ENCODE data around the gene SH3BGRL3. TPM values are rescaled to one million over a fixed set of nuclear protein-coding genes. Genes with fewer than 3 reads are reported as not detected.

SH3BGRL3 gene
- total RNA-seq, 4 donors from 2014 or later: 52.7 to 81.7 (median 59.8) TPM

DNA sequence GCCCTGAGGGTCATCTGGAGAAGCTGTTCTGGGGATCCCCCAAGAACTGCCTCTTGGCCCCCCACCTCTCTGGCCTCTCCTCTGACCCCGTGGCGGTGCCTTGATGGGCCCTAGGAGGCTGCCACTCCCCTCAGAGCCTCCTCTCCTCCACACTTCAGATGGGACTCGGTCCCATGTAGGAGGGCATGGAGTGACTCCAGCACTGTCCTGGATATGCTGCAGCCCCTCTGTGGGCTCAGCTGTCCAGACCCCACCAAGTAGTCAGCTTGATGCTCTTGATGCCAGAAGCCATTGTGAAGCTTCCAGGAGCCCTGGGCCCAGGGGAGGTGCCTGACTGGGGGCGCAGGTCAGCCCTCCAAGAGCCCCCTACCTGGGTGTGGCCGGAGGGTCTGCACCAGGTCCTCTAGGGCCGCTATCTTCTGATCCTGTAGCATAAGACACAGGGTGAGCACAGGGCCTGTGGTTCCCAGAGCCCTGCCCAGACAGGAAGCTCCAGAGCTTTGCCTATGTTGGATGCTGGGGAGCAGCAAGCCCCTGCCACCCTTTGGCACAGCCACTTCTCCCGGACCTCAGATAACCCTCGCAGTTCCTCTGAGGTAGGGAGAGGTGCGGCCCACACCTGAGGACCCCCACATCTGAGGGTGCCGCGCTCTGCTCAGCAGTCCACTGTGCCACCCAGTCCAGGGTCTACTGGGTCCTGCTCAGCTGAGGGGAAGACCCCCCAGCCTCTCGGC, 17.3 kb downstream of the SH3BGRL3 start:
- Histone ChIP-seq H3K36me3 (peaks cover 7 to 37% (median 16%) of the 10 kb centered on the region in 4 donors), H3K27me3 (no peaks in the 10 kb centered on the region), H3K9me3 (no peaks in the 10 kb centered on the region), H3K4me3 (no peak overlapping the region), H3K4me1 (peaks cover 0 to 4% (median 0%) of the 10 kb centered on the region in 4 donors), H3K27ac (replicated peaks in 1 of 4) (no peak overlapping the region)
- DNase-seq (ENCODE audit: extremely low spot score): no peak
- no peak for TF ChIP-seq POLR2AphosphoS5 (IDR thresholded peaks at IDR 0.05)
- TF ChIP-seq POLR2A (IDR thresholded peaks at IDR 0.05; ENCODE audit: low read depth): no peak
- TF ChIP-seq, protein P1, sequence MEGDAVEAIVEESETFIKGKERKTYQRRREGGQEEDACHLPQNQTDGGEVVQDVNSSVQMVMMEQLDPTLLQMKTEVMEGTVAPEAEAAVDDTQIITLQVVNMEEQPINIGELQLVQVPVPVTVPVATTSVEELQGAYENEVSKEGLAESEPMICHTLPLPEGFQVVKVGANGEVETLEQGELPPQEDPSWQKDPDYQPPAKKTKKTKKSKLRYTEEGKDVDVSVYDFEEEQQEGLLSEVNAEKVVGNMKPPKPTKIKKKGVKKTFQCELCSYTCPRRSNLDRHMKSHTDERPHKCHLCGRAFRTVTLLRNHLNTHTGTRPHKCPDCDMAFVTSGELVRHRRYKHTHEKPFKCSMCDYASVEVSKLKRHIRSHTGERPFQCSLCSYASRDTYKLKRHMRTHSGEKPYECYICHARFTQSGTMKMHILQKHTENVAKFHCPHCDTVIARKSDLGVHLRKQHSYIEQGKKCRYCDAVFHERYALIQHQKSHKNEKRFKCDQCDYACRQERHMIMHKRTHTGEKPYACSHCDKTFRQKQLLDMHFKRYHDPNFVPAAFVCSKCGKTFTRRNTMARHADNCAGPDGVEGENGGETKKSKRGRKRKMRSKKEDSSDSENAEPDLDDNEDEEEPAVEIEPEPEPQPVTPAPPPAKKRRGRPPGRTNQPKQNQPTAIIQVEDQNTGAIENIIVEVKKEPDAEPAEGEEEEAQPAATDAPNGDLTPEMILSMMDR (IDR thresholded peaks at IDR 0.05): no peak
- TF ChIP-seq EP300 (IDR thresholded peaks at IDR 0.05): no peak
- 85% methylated on average over 4 of the region's 12 CpGs for WGBS
- intact Hi-C loops (cut with DNase I): no loop called here

DNA sequence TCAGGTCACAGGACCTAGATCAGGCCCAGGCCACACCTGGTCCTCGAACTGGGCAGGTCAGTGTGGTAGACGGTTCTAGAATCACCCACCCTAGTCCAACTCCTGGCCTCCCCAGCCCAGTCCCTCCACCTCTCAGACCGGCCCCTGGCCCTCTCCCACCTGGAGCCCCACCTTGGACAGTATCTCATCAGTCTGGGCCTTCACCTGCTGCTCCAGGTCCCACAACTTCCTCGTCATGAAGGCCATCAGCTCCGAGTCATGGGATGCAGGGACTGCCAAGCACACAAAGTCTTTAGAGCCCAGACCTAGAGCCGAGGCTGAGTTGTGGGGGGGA, 17.9 kb downstream of the SH3BGRL3 start:
- WGBS: 82% methylated on average over 3 of the region's 6 CpGs
- no peaks in the 10 kb centered on the region for H3K27me3 ChIP-seq
- TF ChIP-seq, protein P1 (IDR thresholded peaks at IDR 0.05): no peak
- TF ChIP-seq POLR2AphosphoS5 (IDR thresholded peaks at IDR 0.05): no peak
- TF ChIP-seq POLR2A (IDR thresholded peaks at IDR 0.05; ENCODE audit: low read depth): no peak
- TF ChIP-seq EP300 (IDR thresholded peaks at IDR 0.05): no peak

DNA sequence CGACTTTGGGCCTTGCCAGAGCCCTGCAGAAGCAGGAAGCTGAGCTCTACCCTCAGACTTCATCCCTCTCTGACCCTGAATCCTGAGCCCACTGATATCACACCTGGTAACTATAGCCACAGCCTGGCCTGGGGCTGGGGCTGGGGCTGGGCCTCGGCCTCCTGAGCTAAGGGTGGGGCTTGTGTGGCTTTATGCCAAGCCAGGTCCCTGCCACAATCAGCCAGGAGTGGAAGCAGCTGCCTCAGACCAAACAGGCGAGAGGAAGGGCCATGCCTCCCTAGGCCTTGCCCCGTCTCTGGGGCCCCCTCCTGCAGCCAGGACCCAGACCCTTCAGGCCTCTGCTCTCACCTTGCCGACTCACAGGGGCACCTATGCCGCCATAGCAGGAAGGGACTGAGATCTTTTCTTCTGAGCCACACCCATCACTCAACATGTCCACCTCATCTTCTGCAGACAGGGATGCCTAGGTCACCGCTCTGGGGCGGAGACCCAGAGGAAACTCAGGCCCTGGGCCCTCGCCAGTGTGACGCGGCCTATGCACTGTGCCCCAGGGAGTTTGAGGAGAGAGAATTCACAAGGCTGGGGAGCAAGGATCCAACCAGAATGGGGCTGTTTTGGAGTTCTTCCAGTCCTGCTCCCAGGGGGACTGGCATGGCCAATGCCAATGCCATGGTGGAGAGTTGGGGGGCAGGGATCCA, 20.8 kb downstream of the SH3BGRL3 start:
- Histone ChIP-seq H3K27ac (replicated peaks in 1 of 4) (no peak overlapping the region), H3K27me3 (no peaks in the 10 kb centered on the region), H3K4me1 (peaks cover 2 to 9% (median 3%) of the 10 kb centered on the region in 4 donors), H3K4me3 (no peak overlapping the region), H3K36me3 (peaks cover 7 to 28% (median 16%) of the 10 kb centered on the region in 4 donors), H3K9me3 (no peaks in the 10 kb centered on the region)
- no peak for TF ChIP-seq EP300 (IDR thresholded peaks at IDR 0.05)
- TF ChIP-seq, protein P1 (IDR thresholded peaks at IDR 0.05): no peak
- no peak for TF ChIP-seq POLR2A (IDR thresholded peaks at IDR 0.05; ENCODE audit: low read depth)
- no peak for TF ChIP-seq POLR2AphosphoS5 (IDR thresholded peaks at IDR 0.05)
- intact Hi-C loops (cut with DNase I): no loop called here
- DNase-seq (ENCODE audit: extremely low spot score): no peak
- WGBS: 79% methylated on average over 6 of the region's 11 CpGs

More for the DNA sequence above, 17.9 kb downstream of the SH3BGRL3 start:
- Histone ChIP-seq H3K9me3 (no peaks in the 10 kb centered on the region), H3K36me3 (peaks cover 7 to 37% (median 16%) of the 10 kb centered on the region in 4 donors), H3K4me1 (peaks cover 0 to 5% (median 0%) of the 10 kb centered on the region in 4 donors), H3K27ac (replicated peaks in 1 of 4) (no peak overlapping the region), H3K4me3 (no peak overlapping the region)
- intact Hi-C loops (cut with DNase I): no loop called here
- no peak for DNase-seq (ENCODE audit: extremely low spot score)

DNA sequence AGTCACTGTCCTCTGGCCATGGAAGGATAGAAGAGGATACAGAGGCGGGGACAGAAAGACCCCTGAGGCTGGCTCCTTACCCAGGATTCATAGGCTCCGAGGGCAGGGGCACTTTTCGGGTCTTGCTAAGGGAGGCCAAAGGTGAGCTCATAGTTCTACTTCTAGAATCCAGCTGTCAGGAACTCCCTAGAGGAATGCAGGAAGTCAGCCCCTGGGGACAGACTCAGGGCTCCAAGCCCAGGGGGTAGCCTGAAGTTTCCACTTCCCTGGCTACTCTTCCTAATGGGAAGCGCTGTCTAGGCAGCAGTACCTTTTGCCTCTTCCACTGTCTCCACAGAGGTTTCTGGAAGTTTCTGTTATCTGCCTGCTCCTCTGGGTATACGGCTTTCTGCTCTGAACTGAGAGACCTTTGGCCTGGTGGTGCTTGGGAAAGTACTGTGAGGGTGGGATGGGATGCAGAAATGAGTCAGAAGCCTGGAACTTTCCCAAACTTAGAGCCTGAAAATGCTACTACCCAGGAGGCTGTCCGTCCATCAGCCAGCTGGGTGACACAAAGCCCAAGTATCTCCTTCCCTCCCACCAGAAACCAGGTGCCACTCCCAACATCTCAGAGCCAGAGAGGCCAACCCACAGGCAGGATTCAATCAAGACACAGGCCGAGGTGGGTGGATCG, 23.0 kb downstream of the SH3BGRL3 start:
- Histone ChIP-seq H3K27ac (replicated peaks in 1 of 4) (no peak overlapping the region), H3K4me1 (peaks cover 8 to 25% (median 14%) of the 10 kb centered on the region in 4 donors), H3K4me3 (no peak overlapping the region), H3K36me3 (peaks cover 0 to 10% (median 8%) of the 10 kb centered on the region in 4 donors), H3K27me3 (no peaks in the 10 kb centered on the region), H3K9me3 (no peaks in the 10 kb centered on the region)
- intact Hi-C loops (cut with DNase I): no loop called here
- 69% methylated on average over 6 of the region's 8 CpGs for WGBS
- no peak for DNase-seq (ENCODE audit: extremely low spot score)
- TF ChIP-seq EP300 (IDR thresholded peaks at IDR 0.05) (no peak), POLR2AphosphoS5 (IDR thresholded peaks at IDR 0.05) (no peak), POLR2A (IDR thresholded peaks at IDR 0.05; ENCODE audit: low read depth) (no peak)
- TF ChIP-seq, protein P1 (IDR thresholded peaks at IDR 0.05): no peak

Data from esophagus muscularis mucosa (tissue), 4 donors.